GM18505 (cell line): ENCODE results near the gene ACTL7A.
"Not testable (repeated sequence)": the region's sequence is repeated elsewhere in the genome, so short reads cannot be mapped to it uniquely, and the experiment has no call there.

ENCODE experiments used
- ATAC-seq: cut with Tn5 transposase; IDR thresholded peaks from one replicate; pipeline ENCODE4 v1.9.1; 2021; ENCODE audit not compliant: unreplicated experiment
- POLR2A ChIP-seq: IDR thresholded peaks from 4 replicates; pipeline ENCODE4 v1.6.1; 2011; ENCODE audit warnings: borderline replicate concordance; ENCODE audit not compliant: insufficient read depth, insufficient read length; ENCODE audit errors: extremely low read depth

ACTL7A gene

DNA sequence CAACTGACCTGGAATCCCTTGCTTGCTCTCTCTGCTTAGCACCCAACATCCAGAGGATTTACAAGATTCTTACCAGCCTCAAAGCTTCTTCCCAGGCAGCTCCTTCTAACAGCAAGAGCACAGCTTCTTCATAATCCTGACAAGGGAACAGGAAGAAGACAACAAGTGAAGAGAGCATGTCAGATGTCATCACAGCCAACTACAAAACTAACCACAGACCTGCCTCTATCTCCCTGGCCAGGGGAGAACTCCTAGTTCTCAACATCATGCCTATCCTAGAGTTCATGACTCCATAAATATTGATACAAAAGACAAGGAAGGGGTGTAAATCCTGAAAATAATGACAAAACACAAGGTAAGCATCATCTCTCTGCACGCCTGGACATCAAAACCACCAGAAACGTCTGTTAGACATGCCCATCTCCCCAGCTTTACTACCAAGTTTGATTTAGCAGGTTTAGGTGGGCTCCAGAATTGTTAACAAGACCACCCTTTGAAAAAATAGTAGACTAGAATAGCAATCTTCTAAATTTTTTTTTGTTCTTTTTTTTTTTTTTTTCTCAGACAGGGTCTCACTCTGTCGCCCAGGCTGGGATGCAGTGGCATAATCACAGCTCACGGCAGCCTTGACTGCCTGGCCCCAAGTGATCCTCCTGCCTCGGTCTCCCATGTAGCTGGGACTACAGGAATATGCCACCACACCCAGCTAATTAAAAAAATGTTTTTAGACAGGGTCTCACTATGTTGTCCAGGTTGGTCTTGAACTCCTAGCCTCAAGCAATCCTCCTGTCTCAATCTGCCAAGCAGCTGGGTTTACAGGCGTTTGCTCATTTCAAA, 20.2 kb downstream of the ACTL7A start:
- ATAC-seq: no peak
- TF ChIP-seq POLR2A: no peak

- ATAC-seq: no peak
- no peak for TF ChIP-seq POLR2A
Measured at GRCh38 chr9:108883085-108883484, 21.0 kb downstream of the ACTL7A start.

DNA sequence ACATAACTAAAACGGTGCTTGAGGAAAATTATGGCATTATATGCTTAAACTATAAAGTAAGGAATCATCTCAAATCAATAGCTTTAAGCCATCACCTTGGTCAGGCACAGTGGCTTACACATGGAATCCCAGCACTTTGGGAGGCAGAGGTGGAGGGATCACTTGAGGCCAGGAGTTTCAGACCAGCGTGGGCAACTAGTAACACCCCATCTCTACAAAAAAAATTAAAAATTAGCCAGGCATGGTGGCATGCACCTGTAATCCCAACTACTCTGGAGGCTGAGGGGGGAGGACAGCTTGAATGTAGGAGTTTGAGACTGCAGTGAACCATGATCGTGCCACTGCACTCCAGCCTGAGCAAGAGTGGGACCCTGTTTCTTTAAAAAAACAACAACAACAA, 22.6 kb downstream of the ACTL7A start:
- ATAC-seq: no peak
- no peak for TF ChIP-seq POLR2A

DNA sequence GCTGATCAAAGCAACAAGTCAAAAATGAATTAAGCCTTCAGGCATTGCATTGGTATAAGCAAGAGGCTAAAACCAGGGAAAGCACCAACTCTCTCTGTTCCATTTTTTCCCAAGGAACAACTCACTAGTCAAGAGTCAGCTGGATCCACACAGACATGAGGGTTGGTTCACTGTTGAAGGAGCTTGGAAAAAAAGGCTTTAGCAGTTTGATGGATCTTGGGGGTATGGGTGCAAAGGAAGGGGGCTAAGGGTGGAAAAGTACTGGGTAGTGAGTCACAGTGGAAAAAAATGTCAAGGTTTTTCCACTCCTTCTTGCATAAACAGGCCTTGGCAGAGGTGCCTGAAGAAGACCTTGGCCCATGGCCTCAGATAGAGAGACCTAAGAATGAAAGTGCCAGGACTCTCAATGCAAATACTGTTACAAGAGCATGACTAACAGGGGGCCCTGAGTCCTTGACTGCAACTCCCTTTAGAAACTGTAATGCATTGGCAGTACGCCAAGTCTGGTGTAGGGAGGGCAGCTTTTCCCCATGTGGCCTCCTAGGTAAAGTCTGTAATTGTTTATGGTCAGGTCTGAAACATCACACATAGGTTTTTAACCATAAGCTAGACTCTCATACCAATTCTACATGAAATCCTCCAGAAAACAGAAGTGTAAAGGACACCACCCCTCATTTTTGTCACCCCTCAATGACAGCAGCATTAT, 23.7 kb downstream of the ACTL7A start:
- no peak for TF ChIP-seq POLR2A
- ATAC-seq: peak; percentile 98

DNA sequence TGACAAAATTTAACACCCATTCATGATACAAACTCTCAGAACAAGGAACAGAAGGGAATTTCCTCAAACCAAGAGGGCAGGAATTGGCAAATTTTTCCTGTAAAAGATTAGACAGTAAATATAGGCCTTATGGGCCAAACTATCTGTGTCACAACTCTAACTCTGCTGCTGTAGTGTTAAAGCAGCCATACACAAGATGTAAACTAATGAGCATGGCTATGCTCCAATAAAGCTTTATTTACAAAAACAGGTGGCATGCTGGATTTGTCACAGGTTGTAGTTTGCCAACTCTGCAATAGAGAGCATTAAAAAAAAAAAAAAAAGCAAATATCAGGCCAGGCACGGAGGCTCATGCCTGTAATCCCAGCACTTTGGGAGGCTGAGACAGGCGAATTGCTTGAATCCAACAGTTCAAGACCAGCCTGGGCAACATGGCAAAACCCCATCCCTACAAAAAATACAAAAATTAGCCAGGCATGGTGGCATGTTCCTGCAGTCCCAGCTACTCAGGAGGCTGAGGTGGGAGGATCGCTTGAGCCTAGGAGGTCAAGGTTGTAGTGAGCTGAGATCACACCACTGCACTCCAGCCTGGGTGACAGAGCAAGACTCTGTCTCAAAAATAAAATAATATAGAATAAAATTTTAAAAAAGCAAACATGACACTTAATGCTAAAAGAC, 24.7 kb downstream of the ACTL7A start:
- not testable (repeated sequence) for ATAC-seq

DNA sequence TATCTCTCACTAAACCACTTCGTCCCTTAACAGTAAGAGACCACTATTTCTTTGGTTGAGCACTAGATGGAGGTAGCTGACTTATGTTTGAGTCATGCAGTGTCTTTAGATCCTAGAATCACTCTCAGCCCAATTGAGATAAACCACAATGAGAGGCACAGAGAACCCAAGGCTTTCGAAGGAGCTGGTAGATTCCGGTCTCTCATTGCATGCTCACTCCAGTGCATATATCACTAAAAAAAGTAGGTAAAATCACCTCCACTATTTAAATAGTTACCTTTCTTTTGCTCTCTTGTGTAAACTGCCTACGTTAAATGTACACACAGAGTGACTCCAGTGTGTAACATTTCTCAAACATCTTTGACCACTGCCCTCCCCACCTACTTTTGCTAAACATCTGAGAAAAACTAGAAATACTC, 27.6 kb downstream of the ACTL7A start:
- ATAC-seq: no peak
- no peak for TF ChIP-seq POLR2A

DNA sequence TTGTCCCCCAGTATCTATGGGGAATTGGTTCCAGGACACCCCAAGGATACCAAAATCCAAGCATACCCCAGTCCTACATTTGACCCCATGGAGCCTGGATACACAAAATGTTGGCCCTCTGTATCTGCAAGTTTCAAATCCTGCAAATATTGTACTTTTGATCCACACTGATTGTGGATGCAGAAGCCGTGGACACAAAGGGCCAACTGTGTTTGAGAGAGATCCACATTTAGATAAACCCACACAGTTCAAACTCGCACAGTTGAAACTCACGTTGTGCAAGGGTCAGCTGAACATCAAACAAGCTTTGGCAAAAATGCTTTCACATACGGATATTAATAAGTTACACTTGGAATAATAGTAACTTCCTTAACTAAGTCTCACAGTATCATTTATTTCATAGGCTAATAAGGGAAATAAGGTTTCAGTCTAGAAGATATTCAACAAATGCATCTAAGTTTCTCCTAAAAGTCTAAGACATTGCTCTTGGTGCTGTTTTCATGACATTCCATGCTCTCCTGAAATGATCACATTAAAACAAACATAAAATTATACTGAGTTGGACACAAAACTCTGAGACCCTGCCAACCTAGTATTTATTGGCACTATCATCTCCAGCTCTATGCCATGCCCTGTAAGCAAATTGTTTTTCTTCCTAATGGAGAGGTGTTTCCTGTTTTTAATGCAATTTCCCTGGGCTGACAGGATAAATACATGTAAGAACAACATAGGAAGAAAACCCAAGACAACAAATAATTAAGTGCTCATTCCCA, 32.3 kb downstream of the ACTL7A start:
- ATAC-seq: no peak
- TF ChIP-seq POLR2A: no peak

DNA sequence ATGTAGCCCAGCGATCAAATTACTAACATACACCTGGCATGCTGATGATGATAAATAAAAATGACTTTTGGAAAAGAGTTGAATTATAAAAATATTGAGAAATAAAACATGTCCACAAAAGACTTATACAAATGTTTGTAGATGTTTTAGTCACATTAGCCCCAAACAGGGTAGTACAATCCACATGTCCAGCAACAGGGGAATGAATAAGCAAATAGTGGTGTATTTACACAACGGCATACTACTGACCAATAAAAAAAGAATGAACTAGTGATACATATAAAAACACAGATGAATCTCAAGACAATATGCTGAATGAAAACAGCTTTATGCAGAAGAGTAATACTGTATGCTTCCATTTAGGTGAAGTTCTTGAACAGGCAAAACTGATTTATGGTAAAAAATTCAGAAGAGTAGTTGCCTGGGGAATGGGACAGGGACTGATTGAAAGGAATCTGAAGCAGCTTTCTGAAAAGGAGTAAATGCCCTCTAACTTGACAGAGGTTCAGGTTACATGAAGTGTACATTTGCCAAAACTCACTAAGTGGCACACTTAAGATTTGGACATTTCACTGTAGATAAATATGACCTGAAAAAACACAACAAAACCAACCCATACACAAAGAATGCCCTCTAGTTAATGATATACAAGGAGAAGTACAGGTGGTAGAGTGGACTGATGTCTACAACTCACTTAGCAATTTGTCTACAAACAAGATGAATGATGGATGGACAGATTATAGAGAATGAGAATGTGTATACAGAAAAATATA, 35.4 kb downstream of the ACTL7A start:
- ATAC-seq: no peak
- TF ChIP-seq POLR2A: no peak

- ATAC-seq: not testable (repeated sequence)
Measured at GRCh38 chr9:108899023-108899695, 37.1 kb downstream of the ACTL7A start.

DNA sequence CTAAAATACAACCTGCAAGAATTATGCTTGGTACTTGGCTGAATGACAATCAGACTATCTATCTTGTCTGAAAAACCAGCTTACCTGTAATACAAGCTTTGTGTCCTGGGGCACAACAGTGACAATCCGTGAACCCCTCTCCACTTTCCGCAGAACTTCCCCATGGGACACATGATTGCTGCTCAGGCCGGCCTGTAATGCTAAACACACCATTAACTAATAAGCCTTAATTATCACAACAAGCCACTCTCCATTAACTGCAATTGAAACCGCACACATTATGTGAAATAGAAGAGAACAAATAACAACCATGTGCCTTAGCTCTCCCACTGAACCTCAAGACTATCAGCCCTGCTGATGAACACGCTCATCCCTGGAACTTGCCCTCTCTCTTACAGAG, 38.1 kb downstream of the ACTL7A start:
- ATAC-seq: no peak
- TF ChIP-seq POLR2A: no peak

DNA sequence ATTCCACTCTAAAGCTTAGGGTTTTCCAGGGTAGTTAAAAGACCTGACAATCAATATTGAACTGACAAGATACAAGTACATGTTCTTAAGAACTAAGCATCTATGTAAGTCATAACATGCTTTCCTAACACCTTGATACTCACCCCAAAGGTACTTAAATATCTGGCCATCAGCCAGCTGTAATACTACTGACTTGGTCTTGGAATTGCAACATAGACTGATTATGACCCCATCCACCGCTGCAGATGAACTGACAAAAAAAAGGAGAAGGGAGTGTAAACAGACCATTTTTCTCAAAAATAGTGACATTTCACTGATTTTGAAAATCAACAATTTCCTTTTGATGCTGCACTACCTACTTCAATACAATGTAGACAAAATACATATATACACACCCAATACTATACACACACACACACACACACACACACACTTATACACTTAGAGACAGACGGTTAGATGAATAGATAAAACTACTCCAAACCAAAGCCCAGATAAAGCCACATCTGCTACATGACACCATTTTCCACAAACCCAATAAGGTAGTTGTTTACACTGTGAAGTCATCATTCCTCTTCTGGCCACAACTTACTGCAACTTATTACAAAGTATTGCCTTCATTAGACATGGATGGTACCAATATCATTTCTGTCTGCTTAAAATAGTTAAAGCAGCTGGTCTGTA, 41.5 kb downstream of the ACTL7A start:
- no peak for ATAC-seq
- no peak for TF ChIP-seq POLR2A

- TF ChIP-seq POLR2A: no peak
- ATAC-seq: no peak
Measured at GRCh38 chr9:108904161-108904560, 42.1 kb downstream of the ACTL7A start.

DNA sequence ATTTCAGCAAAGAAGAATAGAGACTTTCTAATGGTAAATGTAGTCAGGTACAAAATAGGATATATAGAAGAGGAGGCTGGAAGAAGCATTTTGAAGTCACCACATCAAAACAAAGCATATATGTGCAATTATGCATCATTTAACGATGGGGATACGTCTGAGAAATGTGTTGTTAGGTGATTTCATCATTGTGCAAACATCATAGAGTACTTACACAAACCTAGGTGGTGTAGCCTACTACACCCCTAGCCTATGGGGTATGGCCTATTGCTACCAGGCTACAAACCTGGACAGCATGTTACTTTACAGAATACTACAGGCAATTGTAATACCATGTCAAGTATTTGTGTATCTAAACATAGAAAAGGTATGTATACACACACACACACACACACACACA, 43.4 kb downstream of the ACTL7A start:
- ATAC-seq: no peak
- TF ChIP-seq POLR2A: no peak
